K562 (cell line): Measurements from ENCODE around the gene MBNL1.

Experiments
- ATF7 ChIP-seq: fragments of 450-650 bp; IDR thresholded peaks from 2 replicates; pipeline ENCODE4 v1.7.1; 2014; ENCODE audit warnings: mild to moderate bottlenecking, moderate library complexity
- CEBPB ChIP-seq: fragments of 450-650 bp; IDR thresholded peaks from 2 replicates; pipeline ENCODE4 v1.6.1; 2016; ENCODE audit warnings: missing genetic modification characterization, missing compliant biosample characterization
- CTCF ChIP-seq, 3 experiments: IDR thresholded peaks in 2 of 3; conservative IDR thresholded peaks in 1 of 3; 2 replicates each; pipeline ENCODE4 v1.5.1; 2011 to 2012; ENCODE audit warnings: low read length in 3 of 3, mild to moderate bottlenecking in 3 of 3, control low read depth in 2 of 3, improper control_type of control experiment in 1 of 3, inconsistent platforms in 1 of 3, low read depth in 1 of 3, mixed read lengths in 1 of 3, moderate library complexity in 1 of 3; ENCODE audit not compliant: insufficient read depth in 2 of 3
- KAT7 ChIP-seq: sonication (generic); formaldehyde crosslinking; IDR thresholded peaks from 2 replicates; pipeline ENCODE4 v1.8.0; 2022; ENCODE audit warnings: missing genetic modification reagents, mild to moderate bottlenecking, borderline replicate concordance
- RBM39 ChIP-seq: fragments of 200-400 bp; formaldehyde crosslinking; optimal IDR thresholded peaks from 2 replicates; pipeline ENCODE3; 2018; ENCODE audit warnings: low read depth, low read length

- no peak for TF ChIP-seq RBM39
- no peak for TF ChIP-seq CTCF (IDR thresholded peaks at IDR 0.05 in 2 of 3, conservative IDR thresholded peaks at IDR 0.05 in 1 of 3; ENCODE audit: insufficient read depth in 2 of 3, low read depth in 1 of 3, low read length in 3 of 3)
- no peak for TF ChIP-seq CEBPB
- no peak for TF ChIP-seq ATF7
- TF ChIP-seq KAT7 (CRISPR knock-in tag) = no peak
These were observed 90.9 kb downstream of the MBNL1 start for GRCh38 chr3:152359385-152360248.
